ENCODE results near the gene PSMB10. TPM values are rescaled to one million over a fixed set of nuclear protein-coding genes. Genes with fewer than 3 reads are reported as not detected.
"Not testable (repeated sequence)": the region's sequence is repeated elsewhere in the genome, so short reads cannot be mapped to it uniquely, and the experiment has no call there.

PSMB10 gene
- total and polyA plus RNA-seq, 5 experiments from 2014 or later, result 127 to 514 (median 450) TPM

- Mint-ChIP-seq H3K27ac (no peak overlapping the region), H3K4me1 (peaks cover 14 to 24% (median 20%) of the 10 kb centered on the region in 4 donors), H3K27me3 (no peaks in the 10 kb centered on the region), H3K9me3 (no peaks in the 10 kb centered on the region), H3K4me3 (no peak overlapping the region), H3K36me3 (peaks cover 0 to 3% (median 1%) of the 10 kb centered on the region in 3 donors)
- ATAC-seq (no peak), DNase-seq (no peak)
- POLR2A ChIA-PET, result interaction anchor here (0.7 to 1.2 kb wide), 3 partner anchors 9 to 71 kb away, joined by 3 to 4 read pairs (median 3); no protein-coding TSS in a partner anchor
Observed at GRCh38 chr16:67944690-67945391, 8.2 kb upstream of the PSMB10 start.

DNA sequence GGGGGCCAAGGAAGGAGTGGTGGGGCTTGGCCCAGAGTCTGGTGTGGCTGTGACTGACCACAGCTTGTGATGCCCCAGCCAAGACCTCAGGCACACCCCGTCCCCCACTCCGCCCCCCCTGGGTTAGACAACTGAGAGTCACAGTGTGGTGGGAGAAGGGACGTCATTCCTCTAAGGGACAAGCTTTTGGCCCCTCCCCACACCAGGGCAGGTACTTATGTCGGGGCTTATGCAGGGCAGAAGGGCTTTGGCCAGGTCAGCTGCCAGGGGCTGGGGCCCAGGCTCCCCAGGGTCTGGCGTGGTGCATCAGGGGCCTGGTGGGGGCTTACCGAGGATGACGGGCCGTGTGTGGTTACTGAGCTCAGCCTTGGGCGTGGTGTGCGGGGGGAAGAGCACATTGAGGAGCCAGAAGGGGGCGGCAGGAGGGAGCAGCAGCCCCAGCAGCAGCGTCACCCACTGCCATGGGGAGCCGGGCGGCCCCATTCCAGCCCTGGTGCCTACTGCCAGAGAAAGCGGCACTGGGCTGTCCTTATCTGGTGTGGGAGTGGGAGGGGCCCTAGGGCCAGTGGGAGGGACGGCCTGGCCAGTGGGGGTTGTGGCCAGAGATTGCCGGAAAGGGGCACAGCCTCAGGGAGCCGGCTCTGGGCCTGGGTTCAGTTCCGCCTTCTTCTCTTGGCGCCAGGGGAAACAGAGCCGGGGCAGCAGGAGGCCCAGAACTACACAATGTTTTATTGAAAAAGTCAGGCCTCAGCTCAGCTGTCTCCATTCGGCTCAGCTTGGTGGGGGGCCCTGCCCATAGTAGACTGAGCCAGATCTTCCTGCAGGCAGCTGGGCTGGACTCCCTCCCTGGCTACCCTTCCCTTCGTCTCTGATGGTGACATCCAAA, 7.2 kb upstream of the PSMB10 start, which contains the start of gene LCAT:
Gene LCAT (minus strand): TSS at position 502 of the 886 bp plus-strand sequence. CDS start 19 bp downstream, at position 483.
- ATAC-seq (no peak), DNase-seq (no peak)
- Mint-ChIP-seq H3K4me3 (no peak within 1 kb of the TSS), H3K4me1 (peaks cover 17 to 32% (median 28%) of the 10 kb centered on the region in 4 donors), H3K27ac (peak within 1 kb of the TSS in 2 of 10 donors; percentile 5 to 65), H3K36me3 (peaks cover 0 to 3% (median 1%) of the 10 kb centered on the region in 3 donors), H3K9me3 (no peaks in the 10 kb centered on the region), H3K27me3 (no peaks in the 10 kb centered on the region)
- POLR2A ChIA-PET, result interaction anchor here (0.9 to 1.2 kb wide), 2 partner anchors 8 to 17 kb away, joined by 3 to 4 read pairs; no protein-coding TSS in a partner anchor

- Mint-ChIP-seq H3K27ac (no peak overlapping the region), H3K9me3 (no peaks in the 10 kb centered on the region), H3K4me1 (peaks cover 16 to 33% (median 29%) of the 10 kb centered on the region in 4 donors), H3K27me3 (no peaks in the 10 kb centered on the region), H3K36me3 (peaks cover 0 to 3% (median 1%) of the 10 kb centered on the region in 3 donors), H3K4me3 (no peak overlapping the region)
- no peak for DNase-seq
- POLR2A ChIA-PET, result no interaction called here
- ATAC-seq, result no peak
Observed at GRCh38 chr16:67943256-67943618, 6.6 kb upstream of the PSMB10 start.

DNA sequence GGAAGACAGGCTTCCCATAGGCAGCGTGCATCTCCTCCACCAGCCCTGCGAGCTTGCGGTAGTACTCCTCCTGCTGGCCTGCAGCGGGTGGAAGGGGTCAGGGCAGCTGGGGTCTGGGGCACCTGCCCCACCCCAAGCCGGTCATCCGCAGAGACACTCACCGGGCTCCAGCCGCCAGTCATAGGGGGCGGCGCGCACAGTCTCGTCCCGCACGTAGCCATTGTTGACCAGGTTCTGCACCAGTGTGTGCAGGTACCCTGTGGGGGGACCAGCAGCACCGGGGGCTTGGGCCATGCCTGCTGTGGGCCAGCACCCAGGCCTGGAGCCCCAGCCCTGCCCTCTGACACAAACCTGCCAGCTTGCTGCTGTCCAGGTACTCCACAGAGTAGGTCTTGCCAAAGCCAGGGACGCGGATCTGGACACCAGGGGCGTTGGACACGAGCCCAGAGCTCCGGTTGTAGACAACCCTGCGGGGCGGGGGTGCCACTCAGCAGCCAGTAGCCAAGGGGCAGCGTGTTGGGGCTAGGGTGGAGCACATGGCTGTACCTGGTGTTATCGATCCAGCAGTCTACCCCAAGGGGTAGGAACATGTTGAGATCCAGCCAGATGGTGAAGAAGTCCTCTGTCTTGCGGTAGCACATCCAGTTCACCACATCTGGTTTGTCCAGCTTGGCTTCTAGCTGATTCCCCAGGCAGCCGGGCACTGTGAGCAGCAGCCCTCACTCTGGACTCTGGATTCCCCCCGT, 6.0 kb upstream of the PSMB10 start:
- DNase-seq, result no peak
- H3K9me3 Mint-ChIP-seq, result no peaks in the 10 kb centered on the region
- peak overlapping the region in 2 of 10 donors; percentile 76 to 90 for H3K27ac Mint-ChIP-seq
- POLR2A ChIA-PET, result interaction anchor here (0.6 to 1.7 kb wide), 4 partner anchors 11 to 344 kb away, joined by 3 to 7 read pairs (median 4); partner anchors contain the start of gene CTRL
- no peak overlapping the region for H3K4me3 Mint-ChIP-seq
- H3K36me3 Mint-ChIP-seq, result peaks cover 0 to 3% (median 1%) of the 10 kb centered on the region in 3 donors
- peaks cover 14 to 33% (median 29%) of the 10 kb centered on the region in 4 donors for H3K4me1 Mint-ChIP-seq
- no peak for ATAC-seq
- no peaks in the 10 kb centered on the region for H3K27me3 Mint-ChIP-seq

GRCh38 chr16:67942200-67942509, 5.5 kb upstream of the PSMB10 start:
- H3K9me3 Mint-ChIP-seq, result no peaks in the 10 kb centered on the region
- peak overlapping the region in 1 of 10 donors; percentile 20 for H3K4me3 Mint-ChIP-seq
- peaks cover 18 to 37% (median 33%) of the 10 kb centered on the region in 4 donors for H3K4me1 Mint-ChIP-seq
- POLR2A ChIA-PET, result interaction anchor here (0.6 to 1.7 kb wide), 5 partner anchors 10 to 344 kb away, joined by 3 to 7 read pairs (median 3); partner anchors contain the start of gene CTRL
- ATAC-seq (peak; percentile 37 to 41), DNase-seq (peak in 3 of 10 donors; percentile 22 to 36 (median 29))
- H3K27me3 Mint-ChIP-seq, result no peaks in the 10 kb centered on the region
- peaks cover 0 to 3% (median 1%) of the 10 kb centered on the region in 3 donors for H3K36me3 Mint-ChIP-seq
- H3K27ac Mint-ChIP-seq, result peak overlapping the region in 8 of 10 donors; percentile 46 to 90 (median 72)

GRCh38 chr16:67941469-67942199, 5.0 kb upstream of the PSMB10 start:
- peak overlapping the region in 9 of 10 donors; percentile 34 to 95 (median 74) for H3K27ac Mint-ChIP-seq
- peak overlapping the region in 1 of 10 donors; percentile 60 for H3K4me3 Mint-ChIP-seq
- H3K36me3 Mint-ChIP-seq, result peaks cover 0 to 3% (median 1%) of the 10 kb centered on the region in 3 donors
- peaks cover 23 to 42% (median 38%) of the 10 kb centered on the region in 4 donors for H3K4me1 Mint-ChIP-seq
- H3K27me3 Mint-ChIP-seq, result no peaks in the 10 kb centered on the region
- H3K9me3 Mint-ChIP-seq, result no peaks in the 10 kb centered on the region
- no peak for DNase-seq
- POLR2A ChIA-PET, result interaction anchor here (0.6 to 1.7 kb wide), 6 partner anchors 10 to 345 kb away, joined by 3 to 7 read pairs (median 4); partner anchors contain the start of gene CTRL
- no peak for ATAC-seq

GRCh38 chr16:67940446-67941089, 3.9 kb upstream of the PSMB10 start:
- Mint-ChIP-seq H3K9me3 (no peaks in the 10 kb centered on the region), H3K4me1 (peaks cover 26 to 41% (median 39%) of the 10 kb centered on the region in 4 donors), H3K27ac (peak overlapping the region; percentile 84 to 95 (median 92)), H3K4me3 (peak overlapping the region; percentile 50 to 86 (median 70)), H3K27me3 (no peaks in the 10 kb centered on the region), H3K36me3 (peaks cover 4 to 7% (median 5%) of the 10 kb centered on the region in 3 donors)
- DNase-seq (no peak), ATAC-seq (no peak)
- POLR2A ChIA-PET, result interaction anchor here (0.6 to 2.0 kb wide), 12 partner anchors 9 to 437 kb away, joined by 3 to 6 read pairs (median 3); partner anchors contain the start of genes SLC12A4 and TSNAXIP1

GRCh38 chr16:67939507-67940445, 3.1 kb upstream of the PSMB10 start:
- peaks cover 33 to 49% (median 47%) of the 10 kb centered on the region in 4 donors for H3K4me1 Mint-ChIP-seq
- ATAC-seq, result peak; percentile 1 to 6
- POLR2A ChIA-PET, result interaction anchor here (0.7 to 2.0 kb wide), 12 partner anchors 10 to 436 kb away, joined by 3 to 6 read pairs (median 4); partner anchors contain the start of genes PSKH1, SLC12A4 and TSNAXIP1
- H3K27me3 Mint-ChIP-seq, result no peaks in the 10 kb centered on the region
- peak in 9 of 10 donors; percentile 35 to 79 (median 40) for DNase-seq
- H3K9me3 Mint-ChIP-seq, result no peaks in the 10 kb centered on the region
- peaks cover 4 to 15% (median 6%) of the 10 kb centered on the region in 3 donors for H3K36me3 Mint-ChIP-seq
- peak overlapping the region; percentile 50 to 86 (median 70) for H3K4me3 Mint-ChIP-seq
- H3K27ac Mint-ChIP-seq, result peak overlapping the region; percentile 84 to 95 (median 92)

- H3K27me3 Mint-ChIP-seq, H3K9me3 Mint-ChIP-seq, ATAC-seq, DNase-seq: not testable (repeated sequence)
- POLR2A ChIA-PET, result interaction anchor here (0.6 to 3.0 kb wide), 7 partner anchors 9 to 152 kb away, joined by 3 to 34 read pairs (median 4); partner anchors contain the start of gene NFATC3
- Mint-ChIP-seq H3K4me3 (peak overlapping the region in 5 of 10 donors; percentile 99 to 100 (median 99)), H3K36me3 (peaks cover 4 to 32% (median 6%) of the 10 kb centered on the region in 3 donors), H3K4me1 (peaks cover 34 to 61% (median 55%) of the 10 kb centered on the region in 4 donors), H3K27ac (peak overlapping the region in 7 of 10 donors; percentile 14 to 99 (median 98))
Observed at GRCh38 chr16:67937713-67938112, 1.1 kb upstream of the PSMB10 start.

Data from naive thymus-derived CD8-positive, alpha-beta T cell (primary cell).